ENCODE data around the gene ATP6AP1.

ATP6AP1 gene

GRCh38 chrX:154402622-154403127 is 25.8 kb upstream of the ATP6AP1 start:
- TF ChIP-seq CTCF (IDR thresholded peaks at IDR 0.05) (no peak), ZFX (IDR thresholded peaks at IDR 0.05; ENCODE audit: borderline replicate concordance) (no peak)
- H3K27ac ChIP-seq: peak overlapping the region; percentile 93

DNA sequence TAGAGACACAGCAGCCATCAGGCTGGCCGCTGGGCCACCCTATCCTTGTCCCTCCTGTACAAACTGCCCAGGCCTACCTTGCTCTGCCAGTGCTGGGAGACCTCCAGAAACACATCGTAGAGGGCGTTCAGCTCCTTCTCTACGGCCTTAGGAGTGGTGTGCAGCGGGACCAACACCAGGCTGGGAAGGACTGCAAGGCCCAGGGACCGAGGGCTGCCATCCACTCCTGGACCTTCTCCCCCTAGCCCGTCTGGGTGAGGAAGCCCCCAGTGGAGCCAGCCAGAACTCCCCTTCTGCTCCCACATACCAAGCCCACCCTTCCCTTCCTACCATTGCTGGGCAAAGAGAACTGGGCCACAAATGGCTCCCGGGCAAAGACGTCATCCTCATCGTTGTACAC is 25.3 kb upstream of the ATP6AP1 start:
- H3K27ac ChIP-seq: no peak overlapping the region
- TF ChIP-seq ZFX (IDR thresholded peaks at IDR 0.05; ENCODE audit: borderline replicate concordance) (no peak), CTCF (IDR thresholded peaks at IDR 0.05) (no peak)

- TF ChIP-seq CTCF (IDR thresholded peaks at IDR 0.05): no peak
- no peak for TF ChIP-seq ZFX (IDR thresholded peaks at IDR 0.05; ENCODE audit: borderline replicate concordance)
- no peak overlapping the region for H3K27ac ChIP-seq
Observed at GRCh38 chrX:154403858-154404257, 24.6 kb upstream of the ATP6AP1 start.

DNA sequence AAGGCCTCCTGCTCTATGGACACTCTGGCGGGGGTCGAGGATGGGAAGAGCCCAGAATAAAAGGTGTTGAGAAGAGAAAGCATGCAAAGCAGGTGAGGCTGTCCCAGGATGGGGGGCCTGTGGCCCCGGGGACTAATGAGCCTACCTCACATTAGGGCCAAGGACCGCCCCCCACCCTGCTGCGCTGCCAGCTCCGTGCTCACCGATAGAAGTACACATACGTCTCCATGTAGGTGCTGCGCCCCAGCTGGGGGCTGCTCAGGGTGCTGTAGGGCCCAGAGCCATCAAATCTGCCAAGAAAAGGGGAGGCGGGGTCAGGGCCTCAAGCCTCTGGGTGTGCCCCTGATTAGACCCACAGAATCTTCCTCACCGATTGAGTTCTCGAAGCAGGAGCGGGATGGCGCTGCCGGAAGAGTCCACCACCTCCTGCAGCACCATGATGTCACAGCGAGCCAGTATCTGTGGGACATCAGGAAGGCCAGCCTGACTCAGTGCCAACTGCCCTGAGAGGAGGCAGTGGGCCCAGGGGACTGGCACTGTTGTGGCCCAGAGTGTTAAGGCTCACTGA is 23.8 kb upstream of the ATP6AP1 start:
- no peak for TF ChIP-seq CTCF (IDR thresholded peaks at IDR 0.05)
- no peak for TF ChIP-seq ZFX (IDR thresholded peaks at IDR 0.05; ENCODE audit: borderline replicate concordance)
- H3K27ac ChIP-seq: no peak overlapping the region

GRCh38 chrX:154408659-154409221 is 19.7 kb upstream of the ATP6AP1 start:
- no peak overlapping the region for H3K27ac ChIP-seq
- TF ChIP-seq CTCF (IDR thresholded peaks at IDR 0.05): no peak
- TF ChIP-seq ZFX (IDR thresholded peaks at IDR 0.05; ENCODE audit: borderline replicate concordance): no peak

GRCh38 chrX:154409222-154409871 is 19.1 kb upstream of the ATP6AP1 start, which contains the start of gene DNASE1L1:
Gene DNASE1L1, minus strand, starts transcription at chrX:154409254. Its CDS starts 3,686 bp downstream, at chrX:154405568.
- TF ChIP-seq CTCF (IDR thresholded peaks at IDR 0.05): no peak
- no peak for TF ChIP-seq ZFX (IDR thresholded peaks at IDR 0.05; ENCODE audit: borderline replicate concordance)
- no peak within 1 kb of the TSS; the same call in 1 of the 2 replicates for H3K27ac ChIP-seq

- TF ChIP-seq ZFX (IDR thresholded peaks at IDR 0.05; ENCODE audit: borderline replicate concordance) (no peak), CTCF (IDR thresholded peaks at IDR 0.05) (no peak)
- peak overlapping the region; percentile 84 for H3K27ac ChIP-seq
Observed at GRCh38 chrX:154411981-154412340, 16.5 kb upstream of the ATP6AP1 start.
